ENCODE data around the gene PKM. TPM values are rescaled to one million over a fixed set of nuclear protein-coding genes. Genes with fewer than 3 reads are reported as not detected.
A peak's percentile ranks its signal among the peaks of the same experiment; 100 is the strongest.

Gene PKM
- total RNA-seq, 1 experiment from 2014 or later = 1,858 TPM

DNA sequence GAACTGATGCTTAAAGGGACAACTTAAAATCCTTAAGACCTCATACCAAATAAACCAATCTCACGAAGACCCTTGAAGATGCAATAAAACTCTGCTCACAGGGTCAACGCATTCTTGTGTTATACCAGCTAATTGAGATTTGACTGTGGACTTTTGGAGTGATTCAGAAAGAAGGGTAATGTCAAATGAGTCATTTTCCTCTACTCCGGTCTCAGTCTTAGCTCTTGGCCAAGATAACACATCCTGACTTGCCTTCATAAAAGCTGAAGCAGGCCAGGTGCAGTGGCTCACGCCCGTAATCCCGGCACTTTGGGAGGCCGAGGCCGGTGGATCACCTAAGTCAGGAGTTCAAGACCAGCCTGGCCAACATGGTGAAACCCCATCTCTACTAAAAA, 3.8 kb downstream of the PKM start:
- Histone ChIP-seq H3K4me1 (peaks cover 26% of the 10 kb centered on the region), H3K9me3 (replicated peaks) (no peaks in the 10 kb centered on the region), H3K27ac (peak overlapping the region; percentile 98), H3K27me3 (no peaks in the 10 kb centered on the region), H3K4me3 (peak overlapping the region; percentile 96), H3K36me3 (peaks cover 60% of the 10 kb centered on the region)
- peak in 1 of 2 experiments; percentile 32 for DNase-seq

DNA sequence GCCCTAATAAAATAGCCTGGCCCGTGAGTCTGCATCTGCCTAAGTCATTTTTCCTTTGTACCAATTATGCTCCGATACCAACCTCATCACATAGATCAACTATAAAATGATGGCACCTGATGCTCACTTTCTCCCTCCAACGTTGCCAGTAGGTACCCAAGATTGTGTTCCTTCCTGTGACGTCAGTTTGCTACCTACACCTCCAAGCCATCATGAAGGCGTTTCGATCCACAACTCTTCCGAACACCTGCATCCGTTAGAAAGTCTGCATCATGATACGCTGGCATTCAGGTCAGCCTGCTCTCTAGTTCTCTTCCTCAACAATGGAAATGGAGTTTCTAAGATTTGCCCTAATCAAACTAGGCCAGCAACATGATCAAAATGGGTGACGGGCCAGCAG, 7.7 kb downstream of the PKM start:
- H3K36me3 ChIP-seq = peaks cover 91% of the 10 kb centered on the region
- peaks cover 26% of the 10 kb centered on the region for H3K4me1 ChIP-seq
- no peak overlapping the region for H3K27ac ChIP-seq
- no peaks in the 10 kb centered on the region for H3K27me3 ChIP-seq
- H3K4me3 ChIP-seq = no peak overlapping the region
- no peaks in the 10 kb centered on the region for H3K9me3 ChIP-seq (replicated peaks)
- DNase-seq = no peak

DNA sequence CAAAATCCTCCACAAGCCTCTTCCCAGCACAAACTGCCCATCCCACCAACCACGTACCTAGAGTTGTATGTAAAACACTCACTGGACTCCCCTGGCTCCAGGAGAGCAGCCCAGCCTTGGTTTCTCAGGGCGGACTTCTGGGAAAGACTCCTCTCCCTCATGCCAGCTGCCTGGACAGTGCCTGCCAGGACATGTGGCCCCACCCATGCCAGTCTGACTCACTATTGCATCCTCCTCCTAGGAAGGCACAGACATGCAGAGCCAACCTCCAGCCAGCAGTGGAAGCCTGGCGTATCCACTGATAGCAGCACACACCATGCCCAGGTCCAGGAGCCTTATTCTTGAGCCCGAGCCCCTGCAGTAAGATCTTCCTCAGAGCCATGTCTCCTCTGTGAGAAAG, 8.6 kb downstream of the PKM start:
- peaks cover 26% of the 10 kb centered on the region for H3K4me1 ChIP-seq
- no peak for DNase-seq
- H3K27ac ChIP-seq = no peak overlapping the region
- no peak overlapping the region for H3K4me3 ChIP-seq
- H3K9me3 ChIP-seq (replicated peaks) = no peaks in the 10 kb centered on the region
- no peaks in the 10 kb centered on the region for H3K27me3 ChIP-seq
- H3K36me3 ChIP-seq = peaks cover 95% of the 10 kb centered on the region

DNA sequence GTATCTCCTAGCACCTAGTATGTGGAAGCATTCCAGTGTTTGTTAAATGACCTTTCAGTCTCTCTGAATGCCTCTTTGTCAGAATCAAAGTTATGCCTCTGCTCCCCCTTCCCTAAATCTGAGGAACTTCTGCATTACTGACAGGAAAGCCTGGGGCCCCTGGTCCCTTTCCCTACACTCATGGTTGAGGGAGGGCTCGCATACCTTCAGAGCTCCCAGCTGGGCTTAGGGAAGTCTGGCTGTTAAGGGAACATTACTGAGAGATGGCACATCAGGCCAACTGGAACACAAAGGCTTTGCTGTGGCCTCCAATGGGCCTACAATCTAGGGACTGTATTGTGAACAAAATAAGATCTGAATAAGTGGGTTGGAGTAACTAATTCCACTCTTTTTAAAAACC, 10.3 kb downstream of the PKM start:
- Histone ChIP-seq H3K4me1 (peaks cover 10% of the 10 kb centered on the region; the same call in 1 of the 2 replicates), H3K36me3 (peaks cover 97% of the 10 kb centered on the region), H3K9me3 (replicated peaks) (no peaks in the 10 kb centered on the region), H3K27ac (no peak overlapping the region), H3K27me3 (no peaks in the 10 kb centered on the region), H3K4me3 (no peak overlapping the region)
- no peak for DNase-seq

DNA sequence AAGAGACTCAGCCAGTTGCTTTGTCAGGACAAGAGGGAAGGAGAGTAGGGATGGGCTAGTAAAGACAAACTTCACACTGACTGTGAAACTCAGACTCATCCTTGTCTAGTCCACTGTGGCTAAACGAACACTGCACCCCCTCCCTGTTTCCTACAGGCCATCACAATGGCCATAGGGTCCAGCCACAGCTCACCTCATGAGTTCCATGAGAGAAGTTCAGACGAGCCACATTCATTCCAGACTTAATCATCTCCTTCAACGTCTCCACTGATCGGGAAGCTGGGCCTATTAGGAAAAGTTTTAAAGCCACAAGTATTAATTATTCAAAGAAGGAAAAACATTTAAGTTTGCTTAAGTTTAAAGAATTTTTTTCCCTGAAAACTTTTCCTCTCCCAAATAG, 13.8 kb downstream of the PKM start:
- Histone ChIP-seq H3K4me1 (no peaks in the 10 kb centered on the region), H3K27ac (no peak overlapping the region), H3K27me3 (no peaks in the 10 kb centered on the region), H3K9me3 (replicated peaks) (no peaks in the 10 kb centered on the region), H3K4me3 (no peak overlapping the region), H3K36me3 (peaks cover 100% of the 10 kb centered on the region)
- DNase-seq = no peak

DNA sequence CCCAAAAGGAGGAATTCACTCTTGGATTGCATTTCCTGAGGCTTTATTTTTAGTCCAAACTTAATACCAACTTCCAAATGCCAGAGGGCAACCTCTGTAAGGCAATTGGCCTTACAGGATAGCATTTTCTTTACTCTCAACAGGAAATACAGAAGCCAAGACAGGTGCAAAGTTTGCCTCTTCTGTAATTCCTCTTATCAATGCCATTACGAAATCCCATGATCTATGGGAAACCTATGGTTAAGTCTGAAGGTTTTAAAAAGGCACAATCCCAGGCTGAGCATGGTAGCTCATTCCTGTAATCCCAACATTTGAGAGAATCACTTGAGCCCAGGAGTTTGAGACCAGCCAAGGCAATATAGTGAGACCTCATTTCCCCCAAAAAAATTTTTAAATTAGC, 14.9 kb downstream of the PKM start:
- H3K27ac ChIP-seq = no peak overlapping the region
- H3K4me1 ChIP-seq = no peaks in the 10 kb centered on the region
- DNase-seq = no peak
- H3K27me3 ChIP-seq = no peaks in the 10 kb centered on the region
- H3K36me3 ChIP-seq = peaks cover 100% of the 10 kb centered on the region
- no peak overlapping the region for H3K4me3 ChIP-seq
- no peaks in the 10 kb centered on the region for H3K9me3 ChIP-seq (replicated peaks)

DNA sequence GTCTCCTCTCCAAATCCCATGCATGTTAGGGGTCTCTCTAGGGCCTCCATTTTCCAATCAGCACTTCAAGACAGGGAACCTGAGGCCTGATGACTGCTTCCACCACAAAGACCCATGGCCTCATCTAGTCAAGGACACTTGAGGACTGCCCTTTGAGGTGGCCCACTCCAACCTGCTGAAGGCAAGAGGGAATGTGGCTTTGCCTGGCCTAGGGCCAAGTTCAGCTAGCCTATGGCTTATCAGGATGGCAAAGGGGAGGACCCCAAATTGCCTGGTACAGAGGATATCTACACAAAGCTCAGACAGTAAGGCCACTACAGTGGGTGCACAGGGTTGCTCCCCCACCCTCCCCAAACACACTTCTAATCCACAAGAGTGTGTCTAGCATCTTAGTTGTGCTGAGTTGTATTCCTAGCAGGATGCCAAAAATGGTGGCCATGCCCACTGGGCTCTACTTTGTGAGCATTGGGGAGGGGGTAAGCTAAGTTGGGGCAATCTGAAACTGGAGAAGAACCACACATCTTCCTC, 23.4 kb downstream of the PKM start:
- Histone ChIP-seq H3K27ac (no peak overlapping the region), H3K27me3 (no peaks in the 10 kb centered on the region), H3K36me3 (peaks cover 99% of the 10 kb centered on the region), H3K4me1 (peaks cover 16% of the 10 kb centered on the region), H3K4me3 (no peak overlapping the region), H3K9me3 (replicated peaks) (no peaks in the 10 kb centered on the region)
- no peak for DNase-seq

DNA sequence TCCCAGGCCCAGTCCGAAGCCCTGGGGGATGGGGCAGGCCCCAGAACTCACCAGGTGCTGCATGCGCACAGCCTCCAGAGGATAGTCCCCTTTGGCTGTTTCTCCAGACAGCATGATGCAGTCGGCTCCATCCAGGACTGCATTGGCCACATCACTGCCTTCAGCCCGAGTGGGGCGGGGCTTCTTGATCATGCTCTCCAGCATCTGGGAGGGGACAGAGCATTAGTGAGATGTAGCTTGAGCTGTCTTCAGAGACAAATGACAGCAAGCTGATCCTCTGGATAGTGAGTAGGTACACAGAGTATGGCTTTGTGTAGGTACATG, 24.4 kb downstream of the PKM start:
- no peaks in the 10 kb centered on the region for H3K9me3 ChIP-seq (replicated peaks)
- no peaks in the 10 kb centered on the region for H3K27me3 ChIP-seq
- H3K36me3 ChIP-seq = peaks cover 99% of the 10 kb centered on the region

DNA sequence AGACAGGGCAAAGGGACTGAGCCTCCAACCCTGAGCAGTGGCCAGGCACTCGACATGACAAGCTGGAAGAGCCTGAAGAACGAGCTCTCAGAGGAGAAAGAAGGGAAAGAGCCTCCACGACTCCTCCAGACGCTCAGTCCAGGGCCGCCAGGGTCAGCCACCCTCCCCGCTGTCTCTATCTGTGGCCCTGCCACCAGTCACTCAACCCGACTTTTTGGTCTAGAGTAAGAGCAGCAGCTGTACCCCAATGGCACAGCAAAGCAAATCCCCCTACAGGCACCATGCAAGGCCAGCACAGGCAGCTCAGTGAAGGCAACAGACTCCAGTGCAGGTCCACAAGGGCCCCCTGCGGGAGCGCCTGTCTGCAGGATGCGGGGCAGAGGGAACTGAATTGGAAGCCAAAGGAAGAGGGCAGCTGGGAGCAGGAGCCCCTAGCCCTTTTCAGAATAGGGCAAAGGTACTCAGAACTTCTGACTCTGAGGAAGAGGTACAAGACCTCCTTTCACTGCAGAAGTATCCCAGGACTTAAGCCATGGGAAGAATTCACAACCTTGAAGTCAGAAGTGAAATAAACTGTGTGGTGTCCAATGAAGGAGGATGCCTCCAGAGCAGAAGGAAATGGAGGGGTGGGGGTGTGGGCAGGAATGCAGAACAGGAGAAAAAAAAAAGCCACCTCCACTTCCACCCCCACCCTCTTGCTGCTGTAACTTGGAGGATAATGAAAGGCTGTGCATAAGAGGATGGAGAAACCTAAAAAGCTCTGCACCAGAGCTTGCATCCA, 24.9 kb downstream of the PKM start:
- peaks cover 99% of the 10 kb centered on the region for H3K36me3 ChIP-seq
- H3K27ac ChIP-seq = no peak overlapping the region
- no peaks in the 10 kb centered on the region for H3K9me3 ChIP-seq (replicated peaks)
- no peaks in the 10 kb centered on the region for H3K27me3 ChIP-seq
- no peak overlapping the region for H3K4me3 ChIP-seq
- H3K4me1 ChIP-seq = peaks cover 30% of the 10 kb centered on the region
- DNase-seq = no peak

More for the DNA sequence above, 24.4 kb downstream of the PKM start:
- Histone ChIP-seq H3K27ac (no peak overlapping the region), H3K4me1 (peaks cover 24% of the 10 kb centered on the region), H3K4me3 (no peak overlapping the region)
- no peak for DNase-seq

DNA sequence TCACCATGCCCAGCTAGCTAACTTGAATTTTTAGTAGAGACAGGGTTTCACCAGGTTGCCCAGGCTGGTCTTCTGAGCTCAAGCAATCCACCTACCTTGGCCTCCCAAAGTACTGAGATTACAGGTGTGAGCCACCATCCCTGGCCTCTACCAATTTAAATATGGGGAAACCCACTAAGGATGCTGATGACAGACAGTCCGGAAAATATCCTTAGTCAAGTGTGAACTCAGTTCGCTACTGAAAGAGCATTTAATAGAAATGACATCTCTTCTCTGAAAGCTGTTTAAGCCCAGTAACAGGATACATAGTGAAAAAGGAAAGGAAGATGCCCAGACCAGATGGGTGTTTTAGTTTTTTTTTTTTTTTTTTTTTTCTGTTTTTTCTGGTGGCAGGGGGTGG, 25.7 kb downstream of the PKM start:
- H3K4me1 ChIP-seq = peaks cover 32% of the 10 kb centered on the region
- H3K36me3 ChIP-seq = peaks cover 99% of the 10 kb centered on the region
- no peaks in the 10 kb centered on the region for H3K27me3 ChIP-seq
- no peaks in the 10 kb centered on the region for H3K9me3 ChIP-seq (replicated peaks)
- H3K4me3 ChIP-seq = no peak overlapping the region
- H3K27ac ChIP-seq = no peak overlapping the region
- no peak for DNase-seq

DNA sequence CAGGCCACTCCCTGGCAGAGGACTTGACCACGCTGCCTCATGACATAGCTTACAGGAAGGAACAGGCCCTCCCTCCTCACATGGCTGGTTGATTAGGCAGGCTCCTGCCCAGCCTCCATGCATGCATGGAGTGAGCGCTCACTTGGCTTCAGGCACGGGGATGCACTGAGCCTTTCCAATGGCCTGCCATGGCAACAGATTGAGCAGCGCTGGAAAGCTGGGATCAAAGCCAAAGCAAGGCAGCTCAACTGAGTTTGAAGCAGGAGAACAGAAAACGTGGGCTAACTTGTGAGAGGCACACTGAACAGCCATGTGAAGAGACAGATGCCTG, 27.5 kb downstream of the PKM start:
- Histone ChIP-seq H3K9me3 (replicated peaks) (no peaks in the 10 kb centered on the region), H3K36me3 (peaks cover 100% of the 10 kb centered on the region), H3K27me3 (no peaks in the 10 kb centered on the region), H3K27ac (no peak overlapping the region), H3K4me3 (no peak overlapping the region), H3K4me1 (peaks cover 32% of the 10 kb centered on the region)
- no peak for DNase-seq

DNA sequence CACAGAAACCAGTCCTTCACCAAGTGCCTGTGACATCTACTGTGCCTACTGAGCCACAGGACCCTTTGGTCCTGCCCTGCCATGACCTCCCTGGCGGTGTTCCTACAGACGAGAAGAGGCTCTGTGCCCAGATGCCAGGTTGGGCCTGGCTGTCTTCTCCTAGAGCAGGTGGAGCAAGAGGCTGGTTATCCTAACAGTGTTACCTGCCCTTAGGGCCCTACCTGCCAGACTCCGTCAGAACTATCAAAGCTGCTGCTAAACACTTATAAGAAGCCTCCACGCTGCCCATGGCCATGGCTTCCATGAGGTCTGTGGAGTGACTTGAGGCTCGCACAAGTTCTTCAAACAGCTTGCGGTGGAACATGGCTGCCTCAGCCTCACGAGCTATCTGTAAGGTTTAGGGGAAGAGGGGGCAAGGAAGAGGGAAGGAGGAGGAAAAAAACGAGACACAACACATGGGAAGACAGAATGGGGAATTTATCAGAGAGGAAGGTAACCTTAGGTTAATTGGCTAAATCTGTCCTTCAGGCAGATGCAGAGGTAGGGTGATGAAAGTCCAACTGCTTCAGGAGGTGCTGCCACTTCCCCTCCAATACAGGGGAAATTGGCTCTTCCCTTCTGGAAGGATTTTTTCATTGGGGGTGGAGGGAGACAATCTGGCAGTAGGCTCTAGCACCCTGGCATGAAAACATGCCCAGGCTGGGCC, 28.0 kb downstream of the PKM start:
- DNase-seq = no peak
- no peaks in the 10 kb centered on the region for H3K9me3 ChIP-seq (replicated peaks)
- H3K27me3 ChIP-seq = no peaks in the 10 kb centered on the region
- peaks cover 32% of the 10 kb centered on the region for H3K4me1 ChIP-seq
- H3K36me3 ChIP-seq = peaks cover 100% of the 10 kb centered on the region
- H3K27ac ChIP-seq = no peak overlapping the region
- H3K4me3 ChIP-seq = no peak overlapping the region

DNA sequence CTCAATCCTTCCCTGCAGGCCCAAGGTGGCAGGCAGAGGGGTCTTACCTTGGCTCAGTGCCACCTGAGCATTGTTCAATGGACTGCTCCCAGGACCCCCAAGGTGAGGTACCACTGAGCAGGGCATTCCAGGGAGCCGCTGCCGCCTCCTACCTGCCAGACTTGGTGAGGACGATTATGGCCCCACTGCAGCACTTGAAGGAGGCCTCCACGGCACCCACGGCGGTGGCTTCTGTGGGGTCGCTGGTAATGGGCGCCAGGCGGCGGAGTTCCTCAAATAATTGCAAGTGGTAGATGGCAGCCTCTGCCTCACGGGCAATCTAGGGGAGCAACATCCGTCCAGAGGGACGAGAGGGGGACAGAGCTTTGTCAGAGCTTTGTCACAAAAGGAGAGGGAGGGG, 28.7 kb downstream of the PKM start:
- no peak for DNase-seq
- Histone ChIP-seq H3K4me1 (peaks cover 32% of the 10 kb centered on the region), H3K27ac (no peak overlapping the region)

DNA sequence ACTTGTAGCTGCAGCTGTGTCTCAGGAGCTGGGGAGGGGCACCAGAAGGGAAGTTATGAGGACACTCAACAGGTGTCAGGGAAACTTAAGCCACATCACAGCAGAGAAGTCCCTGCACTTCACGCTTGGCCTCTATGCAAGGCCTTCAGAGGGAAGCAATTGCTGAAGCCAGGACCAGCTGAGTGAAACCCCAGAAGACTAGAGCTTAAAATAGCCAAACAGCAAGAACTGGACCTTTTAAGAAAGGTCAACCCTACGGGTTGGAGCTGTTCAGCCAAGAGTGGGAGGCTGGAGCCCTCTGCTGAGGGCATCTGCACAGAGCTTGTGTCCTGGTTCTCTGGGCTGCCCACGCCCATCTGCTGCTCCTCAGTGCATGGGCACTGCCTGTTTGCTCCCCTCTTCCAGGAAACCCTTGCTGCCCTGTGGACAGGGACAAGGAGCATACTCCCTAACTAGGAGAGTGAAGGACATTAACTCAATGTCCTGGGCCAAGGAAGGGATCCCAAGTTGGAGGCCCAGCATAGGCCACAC, 29.5 kb downstream of the PKM start:
- Histone ChIP-seq H3K36me3 (peaks cover 87% of the 10 kb centered on the region), H3K27ac (no peak overlapping the region; the same call in 1 of the 2 replicates), H3K4me3 (no peak overlapping the region), H3K27me3 (no peaks in the 10 kb centered on the region), H3K9me3 (replicated peaks) (no peaks in the 10 kb centered on the region), H3K4me1 (peaks cover 32% of the 10 kb centered on the region)
- DNase-seq = peak; percentile 59 to 78

More for the DNA sequence above, 28.7 kb downstream of the PKM start:
- peaks cover 95% of the 10 kb centered on the region for H3K36me3 ChIP-seq
- no peak overlapping the region for H3K4me3 ChIP-seq
- no peaks in the 10 kb centered on the region for H3K9me3 ChIP-seq (replicated peaks)
- no peaks in the 10 kb centered on the region for H3K27me3 ChIP-seq

DNA sequence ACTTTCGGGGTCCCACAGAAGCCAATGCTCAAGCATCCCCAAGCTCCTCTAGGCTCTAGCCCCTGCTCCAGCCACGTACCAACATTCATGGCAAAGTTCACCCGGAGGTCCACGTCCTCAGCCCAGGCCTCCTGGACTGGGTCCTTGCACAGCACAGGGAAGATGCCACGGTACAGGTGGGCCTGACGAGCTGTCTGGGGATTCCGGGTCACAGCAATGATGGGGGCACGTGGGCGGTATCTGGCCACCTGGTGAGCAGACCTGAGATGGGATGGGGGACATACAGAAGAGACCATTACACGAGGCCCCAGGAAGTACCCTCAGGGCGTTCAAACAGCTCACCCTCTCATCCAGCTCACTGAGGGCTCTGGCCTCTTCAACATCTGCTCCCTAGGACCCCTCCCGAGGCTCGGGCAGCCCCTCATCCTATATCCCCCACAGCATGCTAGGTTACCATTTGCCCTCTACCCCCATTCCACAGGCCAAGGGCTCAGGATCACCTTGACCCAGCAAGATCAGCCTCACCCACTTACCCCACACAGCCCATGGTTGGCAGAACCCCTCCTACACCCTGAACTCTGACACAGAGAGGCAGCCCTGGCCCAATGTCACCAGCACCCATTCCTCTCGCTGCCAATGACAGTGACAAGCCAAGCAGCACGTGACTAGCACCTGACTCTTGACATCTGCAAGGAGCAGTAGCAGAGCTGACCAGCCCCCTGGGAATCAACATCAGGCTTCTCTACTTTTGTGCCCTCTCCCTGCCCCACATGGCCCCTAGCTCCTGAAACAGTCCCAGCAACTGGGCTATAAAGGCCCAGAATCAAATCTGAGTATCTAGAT, 30.4 kb downstream of the PKM start:
- Histone ChIP-seq H3K4me1 (peaks cover 32% of the 10 kb centered on the region), H3K4me3 (no peak overlapping the region), H3K27ac (no peak overlapping the region), H3K27me3 (no peaks in the 10 kb centered on the region), H3K9me3 (replicated peaks) (no peaks in the 10 kb centered on the region), H3K36me3 (peaks cover 78% of the 10 kb centered on the region)
- DNase-seq = no peak

All from SJCRH30 (cell line).